ENCODE results near the gene TIGIT.

DNA sequence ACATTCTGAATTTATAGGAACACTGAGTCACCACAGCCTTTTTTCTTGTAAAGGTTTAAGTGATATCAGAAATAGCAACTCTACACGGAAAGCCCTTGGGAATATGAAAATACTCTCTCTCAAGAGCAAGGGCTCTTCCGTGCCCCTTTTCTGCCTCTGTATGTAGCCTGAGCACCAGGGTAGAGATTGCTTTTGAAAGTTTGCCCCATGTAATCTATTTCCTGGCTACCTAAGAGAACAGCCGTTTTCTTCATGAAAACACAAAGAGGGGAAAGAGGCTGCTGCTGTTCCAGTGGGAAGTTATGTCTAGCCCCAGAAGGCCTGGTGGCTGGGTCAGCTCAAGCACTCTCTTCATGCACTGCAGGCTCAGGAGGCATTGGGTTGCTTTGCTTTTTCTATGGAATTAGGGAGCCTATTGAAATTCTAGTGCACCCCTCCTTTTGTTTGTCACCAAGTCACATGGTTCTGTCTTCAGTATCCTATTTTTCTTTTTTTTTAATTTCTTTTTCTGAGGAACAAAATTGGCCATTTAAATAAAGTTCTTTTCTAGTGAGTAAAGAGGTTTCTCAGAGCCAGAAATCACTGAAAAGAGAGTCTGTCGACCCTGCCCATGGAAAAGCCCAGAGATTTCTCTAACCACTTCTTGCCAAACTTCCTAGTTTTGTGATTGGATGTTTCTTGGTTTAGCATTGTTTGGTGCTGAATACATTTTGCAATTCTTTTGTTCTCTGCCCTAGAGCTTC is 39.5 kb downstream of the TIGIT start:
- TF ChIP-seq, protein P1, sequence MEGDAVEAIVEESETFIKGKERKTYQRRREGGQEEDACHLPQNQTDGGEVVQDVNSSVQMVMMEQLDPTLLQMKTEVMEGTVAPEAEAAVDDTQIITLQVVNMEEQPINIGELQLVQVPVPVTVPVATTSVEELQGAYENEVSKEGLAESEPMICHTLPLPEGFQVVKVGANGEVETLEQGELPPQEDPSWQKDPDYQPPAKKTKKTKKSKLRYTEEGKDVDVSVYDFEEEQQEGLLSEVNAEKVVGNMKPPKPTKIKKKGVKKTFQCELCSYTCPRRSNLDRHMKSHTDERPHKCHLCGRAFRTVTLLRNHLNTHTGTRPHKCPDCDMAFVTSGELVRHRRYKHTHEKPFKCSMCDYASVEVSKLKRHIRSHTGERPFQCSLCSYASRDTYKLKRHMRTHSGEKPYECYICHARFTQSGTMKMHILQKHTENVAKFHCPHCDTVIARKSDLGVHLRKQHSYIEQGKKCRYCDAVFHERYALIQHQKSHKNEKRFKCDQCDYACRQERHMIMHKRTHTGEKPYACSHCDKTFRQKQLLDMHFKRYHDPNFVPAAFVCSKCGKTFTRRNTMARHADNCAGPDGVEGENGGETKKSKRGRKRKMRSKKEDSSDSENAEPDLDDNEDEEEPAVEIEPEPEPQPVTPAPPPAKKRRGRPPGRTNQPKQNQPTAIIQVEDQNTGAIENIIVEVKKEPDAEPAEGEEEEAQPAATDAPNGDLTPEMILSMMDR (IDR thresholded peaks at IDR 0.05; ENCODE audit: low read depth, low read length), result no peak
- TF ChIP-seq POLR2A (IDR thresholded peaks at IDR 0.05; ENCODE audit: extremely low read depth, insufficient read length) (no peak), MYC (IDR thresholded peaks at IDR 0.05; ENCODE audit: low read depth, low read length) (no peak)
